HG03575 (cell line): ENCODE data around the gene OR2A12.
"Not testable (repeated sequence)": the region's sequence is repeated elsewhere in the genome, so short reads cannot be mapped to it uniquely, and the experiment has no call there.

Experiments
- ATAC-seq: cut with Tn5 transposase; IDR thresholded peaks from one replicate; pipeline ENCODE4 v1.9.1; 2021; ENCODE audit not compliant: unreplicated experiment, insufficient number of reproducible peaks, low FRiP score; ENCODE audit errors: extremely low read depth

The OR2A12 gene

GRCh38 chr7:144110272-144110671 lies 24.2 kb downstream of the OR2A12 start:
- no peak for ATAC-seq

GRCh38 chr7:144113651-144114050 lies 27.6 kb downstream of the OR2A12 start:
- no peak for ATAC-seq

DNA sequence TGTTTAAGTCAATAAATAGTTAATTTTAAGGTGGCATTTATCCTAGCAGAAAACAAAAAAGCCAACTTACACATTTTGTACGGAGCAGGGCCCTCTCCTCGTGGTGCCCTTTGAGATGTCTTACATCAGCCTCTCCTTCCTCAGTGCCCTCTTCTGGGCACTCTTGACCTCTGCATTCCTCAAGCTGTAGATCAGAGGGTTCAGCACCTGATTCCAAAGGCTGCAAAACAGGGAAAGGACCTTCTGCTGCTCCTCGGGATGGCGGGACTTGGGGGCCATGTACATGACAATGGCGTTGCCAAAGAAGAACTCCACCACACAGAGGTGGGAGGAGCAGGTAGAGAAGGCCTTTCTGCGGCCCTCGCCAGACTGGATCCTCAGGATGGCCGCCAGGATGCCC lies 32.3 kb downstream of the OR2A12 start:
- ATAC-seq, result no peak

GRCh38 chr7:144122876-144123275 lies 36.8 kb downstream of the OR2A12 start, which contains the start of gene OR2A14:
Gene OR2A14 (plus strand): TSS chr7:144123176. CDS start chr7:144129113, 5,937 bp downstream.
- no peak for ATAC-seq

DNA sequence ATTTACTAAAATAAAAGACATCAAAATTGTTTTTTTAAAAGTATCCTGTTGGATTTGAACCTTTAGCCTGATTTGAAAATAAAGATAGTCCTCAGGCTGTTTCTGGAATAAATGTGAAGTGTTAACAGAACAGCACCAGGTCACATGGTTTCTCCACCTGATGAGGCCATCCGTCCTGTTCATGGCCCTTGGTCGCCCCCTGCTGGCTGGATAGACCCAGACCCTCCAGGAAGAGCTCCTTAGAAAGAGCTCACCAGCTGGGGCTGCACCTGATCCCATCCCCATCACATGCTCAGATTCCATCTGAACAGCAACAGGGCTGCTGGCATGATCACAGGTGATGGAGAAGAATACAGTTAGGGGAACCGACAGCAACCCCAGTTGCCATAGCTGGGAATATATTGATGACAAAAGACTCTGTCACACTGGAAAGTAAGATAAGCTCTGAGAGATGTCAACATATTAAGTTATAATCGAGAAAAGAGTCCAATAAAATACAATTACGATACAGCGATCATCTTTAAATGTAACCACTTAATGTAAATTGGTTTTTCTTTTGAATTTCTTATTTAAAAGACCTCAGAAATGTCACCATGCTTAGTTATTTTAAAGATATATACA lies 41.7 kb downstream of the OR2A12 start:
- peak; percentile 92 for ATAC-seq

- not testable (repeated sequence) for ATAC-seq
Observed at GRCh38 chr7:144129601-144130000, 43.5 kb downstream of the OR2A12 start.

- ATAC-seq, result no peak
Observed at GRCh38 chr7:144130730-144131129, 44.7 kb downstream of the OR2A12 start.

GRCh38 chr7:144132262-144132661 lies 46.2 kb downstream of the OR2A12 start:
- no peak for ATAC-seq

GRCh38 chr7:144133307-144133706 lies 47.2 kb downstream of the OR2A12 start:
- no peak for ATAC-seq

- no peak for ATAC-seq
Observed at GRCh38 chr7:144134116-144134515, 48.0 kb downstream of the OR2A12 start.

DNA sequence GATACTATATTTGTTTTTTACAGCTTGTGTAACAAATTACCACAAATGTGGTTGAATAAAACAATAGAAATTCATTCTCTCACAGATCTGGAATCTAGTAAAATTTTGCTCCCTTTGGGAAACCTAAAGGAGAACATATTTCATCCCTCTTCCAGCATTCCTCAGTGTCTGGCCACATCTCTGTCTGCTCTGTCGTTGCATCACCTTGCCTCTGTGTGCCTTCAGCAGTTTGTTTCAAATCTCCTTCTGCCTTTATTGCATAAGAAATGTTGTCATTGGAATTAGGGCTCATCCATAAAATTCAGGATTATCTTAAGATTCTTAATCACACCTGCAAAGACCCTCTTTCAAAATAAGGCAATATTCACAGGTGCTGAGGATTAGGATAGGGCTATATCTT lies 51.4 kb downstream of the OR2A12 start:
- no peak for ATAC-seq

GRCh38 chr7:144142187-144142586 lies 56.1 kb downstream of the OR2A12 start:
- no peak for ATAC-seq

- ATAC-seq, result no peak
Observed at GRCh38 chr7:144144426-144144825, 58.3 kb downstream of the OR2A12 start.

GRCh38 chr7:144148224-144148827 lies 62.2 kb downstream of the OR2A12 start:
- no peak for ATAC-seq
